HUDEP-2 (cell line): Measurements from ENCODE around the gene SETD3.

ENCODE experiments used
- DNase-seq, 76 experiments: peaks; one replicate each; lab custom pipeline; 2025; ENCODE audit not compliant: unreplicated experiment in 76 of 76; lab: John Stamatoyannopoulos, UW

SETD3 gene

GRCh38 chr14:99401621-99402284, 78.9 kb downstream of the SETD3 start:
- no peak for DNase-seq

GRCh38 chr14:99401211-99401610, 79.4 kb downstream of the SETD3 start:
- DNase-seq = no peak

DNA sequence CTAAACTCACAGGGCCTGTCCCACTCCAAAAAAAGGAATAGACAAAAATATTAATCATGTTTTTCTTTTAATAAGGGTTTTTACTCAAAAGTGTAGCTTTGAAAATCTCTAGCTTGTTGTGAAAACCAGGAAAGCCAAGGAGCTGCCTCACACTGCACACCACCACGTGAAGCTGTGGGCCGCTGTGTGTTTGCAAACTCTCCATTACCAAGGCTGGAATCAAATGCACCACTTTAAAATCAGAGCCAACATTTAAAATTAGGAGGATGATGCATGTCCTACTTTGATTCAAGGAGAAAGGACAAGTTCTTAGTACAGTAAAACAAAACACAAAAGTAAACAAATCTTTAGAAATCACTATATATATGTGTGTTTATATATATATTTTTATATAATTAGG, 83.0 kb downstream of the SETD3 start:
- no peak for DNase-seq

DNA sequence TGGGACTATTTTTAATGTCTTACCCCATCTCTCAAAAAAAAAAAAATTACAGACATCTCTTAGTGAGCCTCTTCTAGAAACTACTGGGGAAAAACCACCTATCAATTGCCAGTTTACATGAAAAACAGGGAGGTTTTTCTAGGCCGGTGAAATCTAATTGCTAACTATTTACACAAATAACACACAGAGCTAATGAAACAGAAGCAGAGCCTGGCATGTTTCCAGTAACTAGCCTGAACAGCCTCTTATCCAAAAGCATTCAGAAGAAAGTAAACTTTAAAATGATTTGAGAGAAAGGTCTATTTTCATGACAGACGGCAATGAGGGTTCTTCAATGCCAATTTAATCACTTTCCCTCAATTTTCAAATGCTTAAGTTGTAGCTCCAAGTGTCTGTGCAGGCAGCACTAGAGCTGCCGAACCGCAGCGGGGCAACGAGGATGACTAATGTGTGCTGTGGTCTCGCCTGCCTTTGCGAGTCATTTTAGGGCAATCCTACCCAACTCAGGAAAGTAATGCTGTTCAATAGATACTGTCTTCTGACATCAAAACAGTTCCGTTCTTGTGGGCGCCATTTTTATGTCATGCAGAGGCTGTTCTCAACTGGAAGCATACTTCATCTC, 84.6 kb downstream of the SETD3 start:
- DNase-seq = no peak

DNA sequence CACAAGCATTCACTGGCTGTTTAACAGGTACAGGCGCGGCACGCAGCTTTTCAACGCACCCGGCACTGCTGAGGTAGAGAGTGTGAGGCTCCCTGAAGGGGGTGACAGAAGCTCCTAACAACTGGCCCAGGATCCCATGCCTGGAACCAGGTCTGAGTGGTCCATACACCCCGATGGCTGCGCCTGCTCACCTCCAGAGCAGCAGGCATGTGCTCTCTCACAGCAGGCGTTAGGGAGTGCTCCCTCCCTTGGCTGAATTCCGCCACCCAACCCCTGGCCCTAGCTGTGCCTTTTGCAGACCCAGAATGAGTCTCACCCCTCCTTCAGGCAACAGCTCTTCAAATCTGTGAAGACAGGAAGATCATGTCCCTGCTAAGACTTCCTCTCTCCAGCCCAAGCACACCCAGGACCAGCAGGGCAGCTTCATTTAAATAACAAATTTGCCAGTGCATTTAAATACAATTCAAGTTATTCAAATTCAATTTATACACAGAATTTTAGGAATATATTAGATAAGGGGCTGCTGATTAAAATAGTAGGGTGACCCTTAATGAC, 86.0 kb downstream of the SETD3 start:
- no peak for DNase-seq

- DNase-seq = peak in 35 of 76 experiments; percentile 1 to 50 (median 23)
Observed at GRCh38 chr14:99393059-99393655, 87.5 kb downstream of the SETD3 start.

GRCh38 chr14:99391671-99392070, 89.0 kb downstream of the SETD3 start:
- DNase-seq = no peak

- DNase-seq = peak in 30 of 76 experiments; percentile 2 to 49 (median 13)
Observed at GRCh38 chr14:99389174-99389826, 91.4 kb downstream of the SETD3 start.

DNA sequence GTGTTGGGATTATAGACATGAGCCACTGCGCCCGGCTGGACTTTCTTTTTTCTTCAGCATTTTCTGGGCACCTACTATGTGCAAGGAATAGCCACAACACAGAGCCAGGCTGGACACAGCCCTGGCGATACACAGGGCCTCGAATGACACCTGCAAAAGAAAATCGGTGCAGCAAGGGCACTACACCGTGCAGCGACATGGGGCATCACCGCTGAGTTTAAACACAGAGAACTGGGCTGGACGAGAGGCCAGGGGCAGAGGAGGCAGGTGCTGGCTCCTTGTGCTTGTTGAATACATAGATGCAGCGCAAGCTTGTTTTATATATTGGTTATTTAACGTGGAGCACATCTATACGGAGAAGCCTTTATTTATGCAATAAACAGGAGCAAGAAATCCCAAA, 92.4 kb downstream of the SETD3 start:
- no peak for DNase-seq

DNA sequence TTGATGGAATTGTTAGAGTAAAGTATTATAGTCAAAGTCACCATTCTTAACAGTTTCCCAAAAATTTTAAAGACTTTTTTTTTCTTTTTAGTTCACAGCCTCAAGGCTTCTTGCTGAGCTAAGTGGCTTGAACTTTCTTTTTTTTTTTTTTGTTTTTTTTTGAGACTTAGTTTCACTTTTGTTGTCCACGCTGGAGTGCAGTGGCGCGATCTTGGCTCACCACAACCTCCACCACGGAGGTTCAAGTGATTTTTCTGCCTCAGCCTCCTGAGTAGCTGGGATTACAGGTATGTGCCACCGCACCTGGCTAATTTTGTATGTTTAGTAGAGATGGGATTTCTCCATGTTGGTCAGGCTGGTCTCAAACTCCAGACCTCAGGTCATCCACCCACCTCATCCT, 92.8 kb downstream of the SETD3 start:
- DNase-seq = no peak

- DNase-seq = no peak
Observed at GRCh38 chr14:99384450-99385417, 95.9 kb downstream of the SETD3 start.

GRCh38 chr14:99383472-99384449, 96.9 kb downstream of the SETD3 start:
- DNase-seq = no peak

- DNase-seq = no peak
Observed at GRCh38 chr14:99382781-99383471, 97.7 kb downstream of the SETD3 start.

- DNase-seq = no peak
Observed at GRCh38 chr14:99382071-99382470, 98.6 kb downstream of the SETD3 start.

GRCh38 chr14:99381688-99382060, 99.0 kb downstream of the SETD3 start:
- DNase-seq = no peak

DNA sequence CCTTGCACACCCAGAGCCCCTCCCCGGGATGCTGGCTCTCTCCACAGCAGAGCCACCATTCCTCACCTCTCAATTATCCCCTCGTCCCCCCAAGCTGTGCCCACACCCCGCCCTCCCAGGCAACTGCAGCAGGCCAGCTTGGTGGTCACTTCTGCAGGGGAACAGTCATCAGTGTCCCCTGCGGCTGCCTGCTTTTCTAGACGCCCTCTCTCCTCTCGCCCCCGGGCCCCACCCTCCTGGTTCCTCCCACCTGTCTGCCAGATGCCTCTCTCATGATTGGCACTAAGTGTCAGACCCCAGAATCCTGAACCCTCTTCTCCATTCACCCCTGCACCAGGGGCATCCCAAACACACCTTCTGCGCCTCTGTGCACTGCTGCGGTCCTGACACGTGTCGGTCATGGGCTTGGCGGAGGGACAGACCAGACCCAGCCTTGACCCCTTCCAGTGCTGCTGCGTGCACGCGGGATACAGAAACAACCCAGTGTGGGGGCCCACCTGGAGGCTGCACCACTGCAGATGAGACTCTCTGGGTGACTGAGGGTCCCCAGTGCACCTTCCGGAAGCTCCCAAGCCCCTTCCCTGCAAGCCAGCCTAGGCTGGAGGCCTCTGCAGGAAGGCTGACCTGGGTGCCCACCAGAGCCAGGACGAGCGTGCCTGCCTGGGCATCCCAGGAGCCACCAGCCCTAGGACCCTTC, 99.5 kb downstream of the SETD3 start:
- no peak for DNase-seq

- peak in 24 of 76 experiments; percentile 5 to 37 (median 24) for DNase-seq
Observed at GRCh38 chr14:99380402-99380801, 100.3 kb downstream of the SETD3 start.

DNA sequence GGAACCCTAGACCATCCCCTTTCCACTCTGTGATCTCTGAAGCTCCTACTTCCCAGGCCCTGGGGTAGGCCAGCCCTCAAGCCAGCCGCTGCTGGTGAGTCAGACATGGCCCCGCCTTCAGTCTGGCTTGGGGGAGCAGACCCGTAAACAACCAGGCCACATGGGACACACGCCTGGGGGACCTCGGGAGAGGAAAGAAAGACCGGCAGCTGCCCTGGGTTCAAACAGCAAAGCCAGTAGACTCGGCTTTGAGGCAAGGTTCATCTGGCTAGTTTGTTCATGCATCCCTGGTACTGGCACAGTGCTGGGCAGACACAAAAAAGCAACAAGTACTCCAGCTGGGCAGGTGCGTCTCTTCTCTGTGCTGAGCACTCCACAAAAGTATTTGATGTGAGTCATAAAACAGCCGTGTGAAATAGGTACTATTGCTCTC, 101.9 kb downstream of the SETD3 start:
- DNase-seq = peak in 36 of 76 experiments; percentile 1 to 50 (median 20)
